HCT116 (cell line): ENCODE results near the gene MICALL2. TPM values are rescaled to one million over a fixed set of nuclear protein-coding genes. Genes with fewer than 3 reads are reported as not detected.

Source experiments
- ATAC-seq: fragments of 200-7000 bp; cut with Tn5 transposase; 2 replicates; pipeline ENCODE4 v1.9.1; 2020; ENCODE audit warnings: mild to moderate bottlenecking, moderate library complexity
- BruUV-seq: library from RNA; stranded (reverse); fragments of 400-500 nt; replicated peaks from 2 replicates; lab custom pipeline; 2021; lab: Mats Ljungman, UMichigan
- CTCF ChIA-PET: fragments of 300-600 bp; sonication (Branson Sonifier 250); formaldehyde crosslinking; loops from one replicate; lab custom pipeline; 2021; ENCODE audit warnings: antibody characterized with exemption; lab: Charles Lee
- POLR2A ChIA-PET: fragments of 300-600, 350-600 bp; sonication (Branson Sonifier 250); formaldehyde crosslinking; loops from one replicate; lab custom pipeline; 2021; ENCODE audit warnings: antibody characterized with exemption; lab: Charles Lee
- RAD21 ChIA-PET, 2 experiments: fragments of 300-600 bp; sonication (Branson Sonifier 250); formaldehyde crosslinking; loops; one replicate each; lab custom pipeline; 2023; ENCODE audit warnings: low total read pairs in 2 of 2; ENCODE audit not compliant: uncharacterized antibody in 2 of 2, unreplicated experiment in 2 of 2, low non-redundant PET in 1 of 2; lab: Charles Lee
- DNase-seq: peaks from one replicate; pipeline ENCODE4 v3.0.0-alpha.2; 2010; ENCODE audit warnings: low read depth, low spot score
- H2AFZ ChIP-seq: fragments of 200-600 bp; shearing (Covaris generic), sonication (generic); 2 replicates; pipeline ENCODE4 v1.6.1; 2017; ENCODE audit warnings: low read depth, mixed run types, mixed read lengths, antibody characterized with exemption, low read length; ENCODE audit not compliant: poor library complexity, severe bottlenecking
- H3K27ac ChIP-seq: 2 replicates; pipeline ENCODE4 v1.5.1; 2012; ENCODE audit warnings: low read depth, low read length
- H3K27me3 ChIP-seq: fragments of 200-600 bp; sonication (generic); 2 replicates; pipeline ENCODE4 v1.6.1; 2016; ENCODE audit warnings: mixed run types, low read length, mixed read lengths; ENCODE audit not compliant: insufficient read depth
- H3K36me3 ChIP-seq, 2 experiments: fragments of 200-500 bp in 1 of 2; fragments of 200-600 bp in 1 of 2; sonication (Bioruptor generic) in 1 of 2; sonication (generic) in 1 of 2; 2 replicates each; pipeline versions ENCODE4 v1.5.1 to v1.6.1; 2014 to 2016; ENCODE audit warnings: low read length in 2 of 2, inconsistent platforms in 1 of 2, mixed read lengths in 1 of 2, mixed run types in 1 of 2; ENCODE audit not compliant: insufficient read depth in 2 of 2, control insufficient read depth in 1 of 2
- H3K4me1 ChIP-seq, 2 experiments: fragments of 200-600 bp in 1 of 2; sonication (generic) in 1 of 2; 2 replicates each; pipeline versions ENCODE4 v1.5.1 to v1.6.1; 2012 to 2017; ENCODE audit warnings: low read length in 2 of 2, inconsistent platforms in 1 of 2, mild to moderate bottlenecking in 1 of 2, mixed read lengths in 1 of 2, mixed run types in 1 of 2, moderate library complexity in 1 of 2; ENCODE audit not compliant: insufficient read depth in 2 of 2, control insufficient read depth in 1 of 2
- H3K4me2 ChIP-seq: fragments of 200-600 bp; sonication (generic); 2 replicates; pipeline ENCODE4 v1.6.1; 2017; ENCODE audit warnings: mixed run types, low read length, mixed read lengths
- H3K4me3 ChIP-seq, 2 experiments: fragments of 200-600 bp in 1 of 2; sonication (generic) in 1 of 2; replicated peaks in 1 of 2; 2 replicates each; pipeline ENCODE4 v1.5.1; 2011 to 2016; ENCODE audit warnings: low read length in 2 of 2, control low read depth in 1 of 2, low read depth in 1 of 2, mild to moderate bottlenecking in 1 of 2, mixed read lengths in 1 of 2, mixed run types in 1 of 2
- H3K79me2 ChIP-seq: fragments of 200-600 bp; sonication (generic); 2 replicates; pipeline ENCODE4 v1.6.1; 2017; ENCODE audit warnings: mild to moderate bottlenecking, mixed run types, low read length, moderate library complexity, mixed read lengths; ENCODE audit not compliant: insufficient read depth
- H3K9ac ChIP-seq: fragments of 200-600 bp; sonication (generic); 2 replicates; pipeline ENCODE4 v1.6.1; 2016; ENCODE audit warnings: low read length, mixed read lengths
- H3K9me2 ChIP-seq: fragments of 200-600 bp; sonication (generic), shearing (Covaris generic); 2 replicates; pipeline ENCODE4 v1.6.1; 2017; ENCODE audit warnings: mixed run types, mild to moderate bottlenecking, moderate library complexity; ENCODE audit not compliant: insufficient read depth
- H3K9me3 ChIP-seq, 2 experiments: fragments of 200-500 bp in 1 of 2; fragments of 200-600 bp in 1 of 2; sonication (Bioruptor generic) in 1 of 2; sonication (generic) in 1 of 2; 2 replicates each; pipeline ENCODE4 v1.6.1; 2014 to 2017; ENCODE audit warnings: low read length in 2 of 2, mixed read lengths in 2 of 2, inconsistent platforms in 1 of 2, low read depth in 1 of 2, mild to moderate bottlenecking in 1 of 2, mixed run types in 1 of 2, moderate library complexity in 1 of 2; ENCODE audit not compliant: control insufficient read depth in 1 of 2, insufficient read depth in 1 of 2
- H4K20me1 ChIP-seq: fragments of 200-600 bp; sonication (generic), shearing (Covaris generic); 2 replicates; pipeline ENCODE4 v1.6.1; 2017; ENCODE audit warnings: mixed run types, mild to moderate bottlenecking, moderate library complexity; ENCODE audit not compliant: insufficient read depth
- CTCF ChIP-seq, 3 experiments: fragments of 200-600 bp in 1 of 3; sonication (generic) in 1 of 3; IDR thresholded peaks in 2 of 3; conservative IDR thresholded peaks in 1 of 3; 2 replicates each; pipeline ENCODE4 v1.5.1; 2012 to 2017; ENCODE audit warnings: low read depth in 2 of 3, low read length in 2 of 3, antibody characterized with exemption in 1 of 3, borderline replicate concordance in 1 of 3, control low read depth in 1 of 3, mild to moderate bottlenecking in 1 of 3, mixed read lengths in 1 of 3, mixed run types in 1 of 3, moderate library complexity in 1 of 3; ENCODE audit not compliant: insufficient read depth in 1 of 3
- EGR1 ChIP-seq: IDR thresholded peaks from 2 replicates; pipeline ENCODE4 v1.6.1; 2012; ENCODE audit warnings: low read depth
- POLR2A ChIP-seq: IDR thresholded peaks from 2 replicates; pipeline ENCODE4 v1.7.0; 2011; ENCODE audit warnings: borderline replicate concordance; ENCODE audit not compliant: insufficient read depth, insufficient read length; ENCODE audit errors: extremely low read depth
- RAD21 ChIP-seq: IDR thresholded peaks from 2 replicates; pipeline ENCODE4 v1.6.1; 2012; ENCODE audit warnings: low read depth, mild to moderate bottlenecking
- SIN3A ChIP-seq: IDR thresholded peaks from 2 replicates; pipeline ENCODE4 v1.6.1; 2012; ENCODE audit warnings: low read depth
- SP1 ChIP-seq: IDR thresholded peaks from 2 replicates; pipeline ENCODE4 v1.6.1; 2012; ENCODE audit warnings: low read depth
- YY1 ChIP-seq: IDR thresholded peaks from 2 replicates; pipeline ENCODE4 v1.6.1; 2011; ENCODE audit warnings: low read length, low read depth, moderate library complexity, mild to moderate bottlenecking; ENCODE audit not compliant: insufficient replicate concordance; ENCODE audit errors: extremely low read depth
- intact Hi-C: fragments of 100-400 bp; cut with micrococcal nuclease; formaldehyde crosslinking; loops from 2 replicates; pipeline ENCODE4 v1.10.0; 2022
- total RNA-seq: library from RNA; stranded (reverse); gene quantifications from one replicate; pipeline ENCODE4 v1.2.1, GENCODE V29; 2021; ENCODE audit not compliant: unreplicated experiment

The MICALL2 gene
- total RNA-seq, 1 experiment from 2014 or later: 60.7 TPM

- no peak for DNase-seq
- Histone ChIP-seq H4K20me1 (no peaks in the 10 kb centered on the region), H3K4me2 (no peak overlapping the region), H3K4me3 (no peak overlapping the region), H3K9me2 (no peaks in the 10 kb centered on the region), H3K79me2 (no peaks in the 10 kb centered on the region), H3K27me3 (no peaks in the 10 kb centered on the region), H3K9ac (no peak overlapping the region), H3K27ac (no peak overlapping the region; the same call in 1 of the 2 replicates), H2AFZ (no peak overlapping the region), H3K4me1 (no peaks in the 10 kb centered on the region), H3K9me3 (no peaks in the 10 kb centered on the region), H3K36me3 (peaks cover 0 to 10% of the 10 kb centered on the region in 2 experiments; a peak in 1 of 4 replicates)
- TF ChIP-seq CTCF (IDR thresholded peaks at IDR 0.05 in 2 of 3, conservative IDR thresholded peaks at IDR 0.05 in 1 of 3; ENCODE audit: borderline replicate concordance in 1 of 3, insufficient read depth in 1 of 3, low read depth in 2 of 3, low read length in 2 of 3) (0 out of 6 replicates have a peak, but pooled peaks have one; percentile 7 to 16 (median 13)), POLR2A (no peak), SIN3A (no peak), YY1 (no peak), SP1 (no peak)
- intact Hi-C loops: no loop called here
- CTCF ChIA-PET: no interaction called here
- no peak for ATAC-seq
- BruUV-seq: no TSS peak
- RAD21 ChIA-PET: no interaction called here
- POLR2A ChIA-PET: no interaction called here
Measured at GRCh38 chr7:1439373-1440363, 19.6 kb downstream of the MICALL2 start.

GRCh38 chr7:1438821-1439220 lies 20.4 kb downstream of the MICALL2 start:
- Histone ChIP-seq H3K4me1 (no peaks in the 10 kb centered on the region), H3K4me2 (no peak overlapping the region), H3K27ac (no peak overlapping the region), H3K36me3 (peaks cover 0 to 10% of the 10 kb centered on the region in 2 experiments; a peak in 1 of 4 replicates), H3K9me3 (no peaks in the 10 kb centered on the region), H3K9ac (no peak overlapping the region), H3K4me3 (no peak overlapping the region), H3K79me2 (no peaks in the 10 kb centered on the region), H3K27me3 (no peaks in the 10 kb centered on the region), H2AFZ (no peak overlapping the region), H4K20me1 (no peaks in the 10 kb centered on the region), H3K9me2 (no peaks in the 10 kb centered on the region)
- CTCF ChIA-PET: no interaction called here
- DNase-seq (no peak), ATAC-seq (no peak)
- TF ChIP-seq EGR1: no peak
- no peak for TF ChIP-seq RAD21
- TF ChIP-seq YY1: no peak
- no TSS peak for BruUV-seq
- RAD21 ChIA-PET: no interaction called here
- POLR2A ChIA-PET: no interaction called here
- intact Hi-C loops: no loop called here
